HG03139 (cell line): Measurements from ENCODE around the gene WDR74.
"Not testable (repeated sequence)": the region's sequence is repeated elsewhere in the genome, so short reads cannot be mapped to it uniquely, and the experiment has no call there.

Experiments used
- ATAC-seq: cut with Tn5 transposase; IDR thresholded peaks from one replicate; pipeline ENCODE4 v1.9.1; 2021; ENCODE audit not compliant: unreplicated experiment

The WDR74 gene

GRCh38 chr11:62860835-62861563 lies 21.6 kb upstream of the WDR74 start:
- no peak for ATAC-seq

DNA sequence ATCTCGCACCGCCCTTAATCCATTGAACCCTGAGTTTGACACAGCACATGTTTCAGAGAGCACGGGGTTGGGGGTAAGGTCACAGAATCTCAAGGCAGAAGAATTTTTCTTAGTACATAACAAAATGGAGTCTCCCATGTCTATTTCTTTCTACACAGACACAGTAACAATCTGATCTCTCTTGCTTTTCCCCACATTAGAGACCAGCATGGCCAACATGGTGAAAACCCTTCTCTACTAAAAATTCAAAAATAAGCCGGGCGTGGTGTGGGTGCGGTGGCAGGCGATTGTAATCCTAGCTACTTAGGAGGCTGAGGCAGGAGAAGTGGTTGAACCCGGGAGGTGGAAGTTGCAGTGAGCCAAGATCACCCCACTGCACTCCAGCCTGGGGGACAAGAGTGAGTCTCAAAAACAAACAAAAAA lies 19.9 kb upstream of the WDR74 start:
- not testable (repeated sequence) for ATAC-seq

GRCh38 chr11:62858201-62858600 lies 18.8 kb upstream of the WDR74 start:
- ATAC-seq, result no peak

DNA sequence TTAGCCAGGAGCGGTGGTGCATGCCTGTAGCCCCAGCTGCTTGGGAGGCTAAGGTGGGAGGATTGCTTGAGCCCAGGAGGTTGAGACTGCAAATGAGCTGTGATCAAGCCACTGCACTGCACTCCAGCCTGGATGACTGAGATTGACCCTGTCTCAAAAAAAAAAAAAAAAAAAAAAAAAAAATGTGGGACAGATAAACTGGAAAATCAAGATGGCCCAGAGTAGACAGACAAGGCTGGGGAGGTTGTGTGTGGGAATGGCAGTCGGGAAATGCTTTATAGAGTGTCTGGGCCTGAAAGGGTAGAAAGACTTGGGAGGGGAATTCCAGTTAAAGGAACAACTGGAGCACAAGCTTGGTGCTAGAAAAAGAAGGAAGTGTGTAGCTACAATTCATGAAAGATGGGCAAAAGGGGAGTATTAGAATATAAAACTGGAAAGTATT lies 18.2 kb upstream of the WDR74 start:
- no peak for ATAC-seq

DNA sequence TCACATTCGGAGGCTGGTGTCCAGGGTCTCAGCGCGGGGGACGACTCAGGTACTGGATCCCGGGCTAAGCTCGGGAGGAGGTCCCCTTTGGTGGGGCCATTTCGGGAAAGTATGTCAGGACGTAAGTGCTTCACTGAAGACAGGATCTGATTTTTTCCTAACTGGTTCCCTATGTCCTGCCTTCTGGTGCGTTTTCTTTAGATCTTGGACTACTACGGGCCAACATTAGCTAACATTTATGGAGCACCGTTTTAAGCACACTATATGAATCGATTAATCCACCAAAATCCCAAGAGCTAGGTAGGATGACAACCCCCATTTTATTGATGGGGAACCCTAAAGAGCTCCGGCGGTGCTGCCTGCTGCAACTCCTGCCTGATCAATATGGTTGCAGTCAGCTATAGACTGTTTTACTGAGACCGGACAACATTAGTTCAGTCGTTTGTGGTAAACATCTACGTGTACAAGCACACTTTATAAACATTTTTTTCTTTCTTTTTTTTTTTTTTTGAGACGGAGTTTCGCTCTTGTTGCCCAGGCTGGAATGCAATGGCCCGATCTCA lies 17.0 kb upstream of the WDR74 start:
- ATAC-seq, result no peak

DNA sequence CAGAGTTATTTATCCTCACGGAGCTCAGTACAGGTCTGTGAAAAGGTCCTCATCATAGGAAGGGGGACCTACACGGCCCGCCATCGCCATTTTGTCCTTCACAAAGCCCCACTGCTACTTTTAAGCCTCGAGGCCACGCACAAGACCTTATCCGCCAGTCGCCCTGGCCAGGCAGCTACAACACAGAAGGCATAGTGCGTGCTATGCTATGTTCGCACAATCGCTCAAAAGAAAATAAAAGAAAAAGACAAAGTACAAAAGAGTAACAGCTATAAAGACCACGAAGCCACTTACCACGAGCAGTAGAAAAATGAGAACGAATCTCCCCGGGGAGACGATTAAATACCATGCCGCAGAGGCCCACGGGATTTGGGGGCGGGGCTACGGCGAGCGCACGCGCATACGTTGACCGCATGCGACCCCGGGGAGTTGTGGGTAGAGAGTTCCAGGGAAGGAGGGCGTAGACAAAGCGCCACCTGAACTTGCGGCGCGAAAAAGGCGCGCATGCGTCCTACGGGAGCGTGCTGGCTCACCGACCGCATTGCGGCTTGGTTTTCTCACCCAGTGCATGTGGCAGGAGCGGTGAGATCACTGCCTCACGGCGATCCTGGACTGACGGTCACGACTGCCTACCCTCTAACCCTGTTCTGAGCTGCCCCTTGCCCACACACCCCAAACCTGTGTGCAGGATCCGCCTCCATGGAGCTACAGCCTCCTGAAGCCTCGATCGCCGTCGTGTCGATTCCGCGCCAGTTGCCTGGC lies 16.4 kb upstream of the WDR74 start:
- peak; percentile 84 for ATAC-seq

DNA sequence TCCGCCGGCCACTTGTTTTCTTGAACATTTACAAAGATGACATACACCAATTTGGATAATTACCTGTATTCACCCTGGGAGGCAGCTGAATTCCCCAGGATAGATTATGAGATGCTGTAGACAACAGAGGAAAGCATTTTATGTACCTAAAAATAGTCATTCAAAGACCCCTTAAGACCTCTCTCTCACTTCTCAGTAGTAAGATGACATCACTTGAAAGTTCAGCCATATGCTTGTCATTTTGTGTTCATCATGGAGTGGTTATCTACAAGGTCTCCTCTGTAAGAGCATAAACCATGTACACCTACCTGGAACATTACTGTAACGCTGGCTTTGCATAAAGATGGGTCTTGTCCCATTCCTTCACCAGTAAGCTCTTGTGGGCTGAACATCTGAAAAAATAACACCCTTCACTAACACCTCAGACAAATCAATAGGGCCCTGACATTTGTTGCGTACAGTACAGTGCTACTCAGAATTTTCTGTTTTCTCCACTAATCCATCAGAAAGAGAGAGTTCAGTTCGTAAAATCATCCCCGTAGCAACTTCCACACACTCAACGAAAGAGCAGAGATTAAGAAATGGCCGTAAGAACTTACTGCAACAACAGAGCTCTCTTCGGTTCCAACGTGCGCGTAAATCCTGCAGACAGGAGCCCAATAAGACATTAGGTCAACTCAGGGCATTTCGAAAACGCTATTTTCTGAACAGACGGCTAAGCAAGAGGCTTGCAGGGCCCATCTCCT lies 15.6 kb upstream of the WDR74 start:
- no peak for ATAC-seq

DNA sequence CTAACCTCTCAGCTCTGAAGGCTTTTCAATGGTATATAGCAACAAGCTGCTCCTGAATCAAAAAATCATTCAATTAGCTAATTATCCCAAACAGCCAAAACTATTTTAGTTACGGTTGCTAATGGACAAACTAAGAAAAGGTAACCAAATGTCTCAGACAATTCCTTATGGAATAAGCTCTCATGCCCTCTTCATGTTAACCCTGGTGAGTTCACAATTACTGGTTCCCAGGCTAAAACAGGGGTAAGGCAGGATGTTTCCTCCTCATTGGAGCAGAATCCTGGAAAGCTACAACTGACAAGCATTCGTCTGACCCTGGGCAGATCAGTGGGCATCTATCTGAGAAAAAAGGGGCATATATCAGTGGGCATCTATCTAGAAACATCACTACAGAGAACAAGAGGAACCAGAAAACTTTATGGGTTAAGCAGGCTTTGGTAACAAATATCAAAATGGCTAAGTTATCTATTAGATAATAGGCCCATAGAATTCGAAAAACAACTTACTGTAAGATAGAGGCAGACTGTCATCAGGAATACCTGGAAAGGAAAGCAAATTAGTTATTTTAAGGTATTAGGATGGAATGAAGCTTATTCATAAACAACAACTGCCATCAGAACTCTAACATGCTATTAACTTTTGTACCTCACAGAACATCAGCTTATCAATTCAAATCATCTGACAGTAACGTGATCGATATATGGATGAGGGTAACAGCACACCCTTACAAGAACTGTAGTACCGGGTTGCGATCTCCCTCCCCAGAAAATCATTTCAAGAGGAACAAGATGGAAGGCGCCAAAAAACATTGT lies 14.8 kb upstream of the WDR74 start:
- no peak for ATAC-seq

DNA sequence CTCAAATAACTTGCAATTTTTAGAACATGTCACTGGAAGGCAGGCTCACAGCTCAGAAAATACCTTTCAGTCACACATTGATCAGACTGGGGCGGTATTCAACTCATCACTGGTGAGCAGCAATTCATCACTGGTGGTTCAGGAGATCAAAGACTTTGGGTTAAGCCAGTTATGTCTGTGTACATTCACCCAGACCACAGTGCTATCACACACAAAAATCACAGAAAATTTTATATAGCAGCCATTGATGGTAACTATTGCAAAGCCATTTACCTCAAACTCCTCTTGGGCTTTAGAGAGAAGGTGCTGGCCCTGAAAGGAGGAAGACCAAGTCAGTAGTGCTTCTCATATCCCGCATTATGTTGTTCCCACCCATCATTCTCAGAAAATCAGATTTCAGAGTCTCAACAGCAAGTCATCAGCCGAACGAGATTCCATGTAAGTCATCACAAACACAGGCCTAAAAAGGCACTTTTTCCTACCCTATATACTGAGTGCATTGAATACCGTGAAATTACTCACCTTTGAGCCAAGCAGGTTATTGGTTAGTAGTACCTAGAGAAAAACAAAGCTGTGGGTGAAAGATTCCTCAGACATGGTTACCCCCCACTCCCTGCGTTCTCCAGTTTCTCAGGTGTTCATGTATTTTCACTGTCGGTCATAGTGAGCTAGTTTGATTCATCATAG lies 14.0 kb upstream of the WDR74 start:
- ATAC-seq, result no peak

DNA sequence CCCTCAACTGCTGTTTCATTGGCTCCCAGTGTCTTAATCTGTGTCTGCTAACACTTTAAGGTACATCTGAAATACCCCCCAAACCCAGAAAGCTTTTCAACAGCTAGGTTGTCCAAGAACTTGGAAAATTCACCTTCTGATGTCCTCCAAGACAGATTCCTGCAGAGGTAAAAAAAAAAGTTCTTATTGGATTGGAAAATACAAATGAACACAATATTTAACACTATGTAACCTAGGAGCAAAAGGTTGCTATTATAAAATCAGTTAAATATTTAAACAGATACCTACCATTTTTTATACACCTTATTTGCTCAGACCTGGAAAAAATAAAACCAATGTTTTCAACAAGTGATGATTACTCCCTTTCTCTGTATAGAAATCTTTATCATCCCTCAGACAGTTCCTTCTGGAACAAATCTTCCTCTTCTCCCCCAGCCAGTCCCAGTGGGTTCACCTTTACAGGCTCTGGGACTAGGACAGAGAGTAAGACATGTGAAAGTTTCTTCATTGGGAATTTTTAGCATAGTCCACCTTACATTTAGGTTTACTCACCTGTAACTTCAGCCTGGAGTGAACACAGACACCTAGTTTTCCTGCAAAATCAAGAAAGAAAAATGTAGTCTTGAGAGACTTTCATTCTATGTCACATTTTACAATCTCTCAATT lies 13.3 kb upstream of the WDR74 start:
- no peak for ATAC-seq

DNA sequence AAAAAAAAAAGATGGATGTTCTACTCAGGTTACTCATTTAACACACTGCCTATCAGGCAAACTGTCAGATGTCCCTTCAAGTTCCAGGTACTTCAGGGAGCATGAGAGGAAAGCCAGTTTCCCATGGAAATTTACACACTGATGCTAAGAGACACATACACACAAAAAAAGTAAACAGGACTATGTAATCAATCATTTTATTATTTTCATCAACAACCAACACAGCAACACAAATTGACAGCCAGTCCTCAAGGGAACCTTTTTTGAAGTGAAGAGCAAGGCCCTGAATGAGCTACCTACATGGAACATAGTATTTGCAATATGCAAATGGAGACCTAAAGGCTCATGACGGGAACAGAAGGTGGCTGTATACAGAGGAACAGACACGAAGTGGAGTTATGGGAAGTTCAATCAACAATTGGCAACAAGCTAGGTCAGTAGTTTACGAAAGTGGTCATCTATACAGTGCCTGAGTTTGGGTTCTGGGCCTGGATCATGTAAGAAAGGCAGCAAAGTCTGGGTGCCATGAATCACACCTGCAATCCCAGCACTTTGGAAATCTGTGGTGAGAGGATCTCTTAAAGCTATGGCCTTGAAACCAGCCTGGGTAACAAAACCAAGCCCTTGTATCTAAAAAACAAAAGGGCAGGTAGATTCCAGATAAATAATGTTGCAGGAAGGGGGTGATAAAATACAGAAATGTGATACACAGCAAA lies 12.6 kb upstream of the WDR74 start:
- no peak for ATAC-seq

DNA sequence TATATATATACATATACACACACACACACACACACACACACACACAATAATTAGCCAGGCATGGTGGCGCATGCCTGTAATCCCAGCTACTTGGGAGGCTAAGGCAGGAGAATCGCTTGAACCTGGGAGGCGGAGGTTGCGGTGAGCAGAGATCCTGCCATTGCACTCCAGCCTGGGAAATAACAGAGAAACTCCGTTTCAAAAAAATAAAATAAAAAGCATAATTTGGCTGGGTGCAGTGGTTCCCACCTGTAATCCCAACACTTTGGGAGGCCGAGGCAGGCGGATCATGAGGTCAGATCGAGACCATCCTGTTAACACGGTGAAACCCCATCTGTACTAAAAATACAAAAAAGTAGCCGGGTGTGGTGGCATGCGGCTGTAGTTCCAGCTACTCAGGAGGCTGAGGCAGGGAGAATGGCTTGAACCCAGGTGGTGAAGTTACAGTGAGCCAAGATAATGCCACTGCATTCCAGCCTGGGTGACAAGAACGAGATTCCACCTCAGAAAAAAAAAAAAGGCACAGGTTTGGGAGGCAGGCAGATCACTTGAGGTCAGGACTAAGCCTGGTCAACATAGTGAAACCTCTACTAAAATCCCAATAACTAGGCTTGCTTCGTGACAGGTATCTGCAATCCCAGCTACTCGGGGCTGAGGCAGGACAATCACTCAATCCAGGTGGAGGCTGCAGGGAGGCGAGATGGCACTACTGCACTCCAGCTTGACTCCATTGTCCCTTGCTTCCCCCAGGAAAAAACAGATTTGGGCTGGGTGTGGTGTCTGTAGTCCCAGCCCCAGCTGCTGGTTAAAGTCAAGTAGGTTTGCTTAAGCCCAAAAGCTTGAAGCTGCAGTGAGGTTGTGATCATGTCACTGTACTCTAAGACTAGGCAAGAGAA lies 11.8 kb upstream of the WDR74 start:
- ATAC-seq, result no peak

DNA sequence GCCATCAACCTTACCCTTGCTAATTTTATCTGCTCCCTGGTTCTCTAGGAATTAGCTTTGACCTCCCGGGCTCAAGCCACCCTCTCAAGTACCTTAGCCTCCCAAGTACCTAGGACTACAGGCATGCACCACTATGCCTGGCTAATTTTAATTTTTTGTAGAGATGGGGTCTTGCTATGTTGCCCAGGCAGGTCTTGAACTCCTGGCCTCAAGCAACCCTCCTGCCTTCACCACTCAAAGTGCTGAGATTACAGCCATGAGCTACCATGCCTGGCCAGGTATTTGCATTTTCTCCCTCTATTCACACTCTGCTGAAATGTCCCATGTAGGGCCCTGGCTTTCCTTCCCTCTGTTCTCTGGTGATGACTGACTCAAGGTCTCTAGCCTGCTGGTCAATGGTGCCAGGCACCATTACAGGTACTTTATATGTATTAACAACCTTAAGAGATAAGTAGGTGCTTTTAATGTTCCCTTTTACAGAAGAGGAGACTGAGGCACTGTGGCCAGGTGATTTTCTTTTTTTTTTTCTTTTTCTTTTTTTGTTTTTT lies 8.5 kb upstream of the WDR74 start:
- ATAC-seq, result no peak

DNA sequence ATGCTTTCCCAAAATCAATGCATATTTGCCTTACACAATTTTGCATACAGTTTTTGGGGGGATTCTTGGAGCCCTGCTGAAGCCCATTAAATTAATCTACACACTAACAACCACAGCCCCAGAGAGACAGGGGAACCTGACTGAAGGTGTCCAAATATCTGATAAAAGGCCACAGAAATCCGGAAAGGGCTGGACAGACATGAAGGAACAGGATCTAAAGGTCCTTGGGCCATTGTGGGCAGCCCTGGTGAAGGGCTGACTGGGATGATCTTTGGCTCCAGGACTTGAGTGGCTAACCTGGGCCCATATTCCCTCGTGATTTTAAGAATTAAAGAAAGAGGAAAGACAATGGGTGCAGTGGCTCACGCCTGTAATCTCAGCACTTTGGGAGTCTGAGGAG lies 6.8 kb upstream of the WDR74 start:
- no peak for ATAC-seq

GRCh38 chr11:62844154-62844553 lies 4.8 kb upstream of the WDR74 start:
- ATAC-seq, result no peak

- ATAC-seq, result no peak
These were observed 4.1 kb upstream of the WDR74 start for GRCh38 chr11:62843466-62843865.

DNA sequence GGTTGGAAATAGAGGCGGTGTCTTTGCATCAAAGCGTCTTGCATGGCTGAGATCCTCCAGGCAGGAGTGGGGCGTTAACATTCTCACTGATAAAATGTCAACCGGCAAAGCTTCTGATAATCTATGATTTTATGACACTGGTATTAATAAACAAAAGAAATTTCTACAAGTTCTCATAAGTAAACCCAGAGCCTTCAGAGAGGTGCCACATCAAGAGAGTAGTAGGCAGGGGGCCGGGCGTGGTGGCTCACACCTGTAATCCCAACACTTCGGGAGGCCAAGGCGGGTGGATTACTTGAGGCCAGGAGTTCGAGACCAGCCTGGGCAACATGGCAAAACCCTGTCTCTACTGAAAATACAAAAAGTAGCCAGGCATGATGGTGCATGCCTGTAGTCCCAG lies 3.5 kb upstream of the WDR74 start:
- ATAC-seq, result not testable (repeated sequence)
